PC-3 (cell line): ENCODE measurements around the gene NHLH1. TPM values are rescaled to one million over a fixed set of nuclear protein-coding genes. Genes with fewer than 3 reads are reported as not detected.

Source experiments
- ATAC-seq: fragments of 200-7000 bp; cut with Tn5 transposase; 2 replicates; pipeline ENCODE4 v1.9.1; 2020; ENCODE audit warnings: mild to moderate bottlenecking, moderate library complexity
- BruUV-seq: library from RNA; stranded (reverse); fragments of 400-500 nt; replicated peaks from 2 replicates; lab custom pipeline; 2021; lab: Mats Ljungman, UMichigan
- CTCF ChIA-PET: fragments of 300-600 bp; sonication (Branson Sonifier 250); formaldehyde crosslinking; loops from one replicate; lab custom pipeline; 2022; ENCODE audit warnings: antibody characterized with exemption; lab: Charles Lee
- POLR2A ChIA-PET: fragments of 300-600 bp; sonication (Branson Sonifier 250); formaldehyde crosslinking; loops from one replicate; lab custom pipeline; 2022; ENCODE audit warnings: antibody characterized with exemption; ENCODE audit not compliant: unreplicated experiment; lab: Charles Lee
- DNase-seq: peaks from one replicate; pipeline ENCODE4 v3.0.0-alpha.2; 2015
- H2AFZ ChIP-seq: fragments of 300-600 bp; sonication (generic); 2 replicates; pipeline ENCODE4 v1.6.0; 2016; ENCODE audit warnings: antibody characterized with exemption, low read length
- H3F3A ChIP-seq: fragments of 300-600 bp; sonication (generic); one replicate; pipeline ENCODE4 v1.6.0; 2017; ENCODE audit warnings: antibody characterized with exemption, low read length, control low read depth, mild to moderate bottlenecking; ENCODE audit not compliant: unreplicated experiment
- H3K27ac ChIP-seq: fragments of 300-600 bp; sonication (generic); 2 replicates; pipeline ENCODE4 v1.5.1; 2016; ENCODE audit warnings: mild to moderate bottlenecking, low read length
- H3K27me3 ChIP-seq: fragments of 300-600 bp; sonication (generic); 2 replicates; pipeline ENCODE4 v1.6.1; 2016; ENCODE audit warnings: low read length, mixed read lengths
- H3K36me3 ChIP-seq: fragments of 300-600 bp; sonication (generic); 2 replicates; pipeline ENCODE4 v1.6.1; 2016; ENCODE audit warnings: low read depth, mixed run types, low read length, mixed read lengths
- H3K4me1 ChIP-seq: fragments of 300-600 bp; sonication (generic); 2 replicates; pipeline ENCODE4 v1.5.1; 2016; ENCODE audit warnings: low read length; ENCODE audit not compliant: insufficient read depth
- H3K4me2 ChIP-seq: fragments of 300-600 bp; sonication (generic); 2 replicates; pipeline ENCODE4 v1.6.0; 2016; ENCODE audit warnings: low read length
- H3K4me3 ChIP-seq: fragments of 300-600 bp; sonication (generic); 2 replicates; pipeline ENCODE4 v1.5.1; 2016; ENCODE audit warnings: mild to moderate bottlenecking, low read length, mixed read lengths
- H3K79me2 ChIP-seq: fragments of 300-600 bp; sonication (generic); 2 replicates; pipeline ENCODE4 v1.6.1; 2017; ENCODE audit warnings: low read length, mixed read lengths
- H3K9ac ChIP-seq: fragments of 300-600 bp; sonication (generic); 2 replicates; pipeline ENCODE4 v1.6.0; 2016; ENCODE audit warnings: mild to moderate bottlenecking, low read length
- H3K9me2 ChIP-seq: fragments of 300-600 bp; sonication (generic); replicated peaks from 2 replicates; pipeline ENCODE4 v1.6.1; 2016; ENCODE audit warnings: mixed run types, low read length, mixed read lengths
- H3K9me3 ChIP-seq: fragments of 300-600 bp; sonication (generic); 2 replicates; pipeline ENCODE4 v1.6.1; 2016; ENCODE audit warnings: low read length, mixed read lengths
- H4K20me1 ChIP-seq: fragments of 300-600 bp; sonication (generic); 2 replicates; pipeline ENCODE4 v1.6.1; 2016; ENCODE audit warnings: low read length, mixed read lengths
- CTCF ChIP-seq: fragments of 300-600 bp; sonication (generic); conservative IDR thresholded peaks from 2 replicates; pipeline ENCODE4 v1.5.1; 2017; ENCODE audit warnings: antibody characterized with exemption, low read depth, mild to moderate bottlenecking, low read length
- EZH2 ChIP-seq: fragments of 300-600 bp; sonication (generic); IDR thresholded peaks from one replicate; pipeline ENCODE4 v1.6.1; 2017; ENCODE audit warnings: antibody characterized with exemption, mild to moderate bottlenecking, low read length; ENCODE audit not compliant: unreplicated experiment
- EZH2phosphoT487 ChIP-seq: fragments of 300-600 bp; sonication (generic); IDR thresholded peaks from 2 replicates; pipeline ENCODE4 v1.6.1; 2018; ENCODE audit warnings: mild to moderate bottlenecking, antibody characterized with exemption, low read length, borderline replicate concordance
- intact Hi-C: fragments of 100-400 bp; cut with micrococcal nuclease; formaldehyde crosslinking; loops from 2 replicates; pipeline ENCODE4 v1.9.0; 2023
- total RNA-seq: library from RNA; depleted of rRNA; stranded (reverse); fragments of >200 nt; gene quantifications from 2 replicates; pipeline ENCODE4 v1.2.3, GENCODE V29; 2014

The NHLH1 gene
- total RNA-seq, 1 experiment from 2014 or later: not detected

GRCh38 chr1:160398823-160399222, 32.0 kb downstream of the NHLH1 start:
- Histone ChIP-seq H3K9me2 (no peaks in the 10 kb centered on the region), H4K20me1 (no peaks in the 10 kb centered on the region), H3K27ac (no peak overlapping the region), H3K4me3 (no peak overlapping the region), H3K4me1 (no peaks in the 10 kb centered on the region), H3K27me3 (peaks cover 58% of the 10 kb centered on the region), H3K36me3 (no peaks in the 10 kb centered on the region), H3K9ac (no peak overlapping the region), H2AFZ (no peak overlapping the region), H3K4me2 (no peak overlapping the region), H3K79me2 (no peaks in the 10 kb centered on the region), H3K9me3 (no peaks in the 10 kb centered on the region), H3F3A (no peaks in the 10 kb centered on the region)
- no TSS peak for BruUV-seq
- DNase-seq (peak; percentile 34), ATAC-seq (no peak)
- intact Hi-C loops: no loop called here
- TF ChIP-seq EZH2 (no peak), CTCF (no peak)
- ChIA-PET CTCF (no interaction called here), POLR2A (no interaction called here)

GRCh38 chr1:160399544-160400222, 32.8 kb downstream of the NHLH1 start:
- Histone ChIP-seq H3K79me2 (no peaks in the 10 kb centered on the region), H3K9me2 (no peaks in the 10 kb centered on the region), H3F3A (no peaks in the 10 kb centered on the region), H3K9me3 (no peaks in the 10 kb centered on the region), H3K4me3 (no peak overlapping the region), H3K27me3 (peaks cover 62% of the 10 kb centered on the region), H2AFZ (no peak overlapping the region), H3K36me3 (no peaks in the 10 kb centered on the region), H3K4me2 (no peak overlapping the region), H3K9ac (no peak overlapping the region), H4K20me1 (no peaks in the 10 kb centered on the region), H3K4me1 (no peaks in the 10 kb centered on the region), H3K27ac (no peak overlapping the region)
- intact Hi-C loops: no loop called here
- ATAC-seq (no peak), DNase-seq (no peak)
- CTCF ChIA-PET: interaction anchor here (0.7 kb wide), 1 partner anchor 33 kb away, joined by 3 read pairs; no protein-coding TSS in a partner anchor
- TF ChIP-seq CTCF (no peak), EZH2 (no peak), EZH2phosphoT487 (no peak)
- BruUV-seq: no TSS peak
- POLR2A ChIA-PET: no interaction called here

- H4K20me1 ChIP-seq: no peaks in the 10 kb centered on the region
- BruUV-seq: no TSS peak
- no peak for ATAC-seq
These were observed 33.4 kb downstream of the NHLH1 start, which contains the start of gene VANGL2 for GRCh38 chr1:160400223-160400645. Gene VANGL2, plus strand, starts transcription at chr1:160400564. Its CDS starts 15,274 bp downstream, at chr1:160415838.

More at GRCh38 chr1:160400223-160400645, 33.4 kb downstream of the NHLH1 start, which contains the start of gene VANGL2:
- no peak within 1 kb of the TSS for H3K4me3 ChIP-seq
- DNase-seq: no peak
- ChIA-PET CTCF (no interaction called here), POLR2A (no interaction called here)
- H3F3A ChIP-seq: no peaks in the 10 kb centered on the region
- no peaks in the 10 kb centered on the region for H3K9me2 ChIP-seq
- H2AFZ ChIP-seq: no peak within 1 kb of the TSS
- no peak within 1 kb of the TSS for H3K4me2 ChIP-seq
- H3K27me3 ChIP-seq: peaks cover 57% of the 10 kb centered on the region
- no peaks in the 10 kb centered on the region for H3K9me3 ChIP-seq
- no peak within 1 kb of the TSS for H3K27ac ChIP-seq
- intact Hi-C loops: no loop called here
- TF ChIP-seq EZH2phosphoT487: no peak
- no peak for TF ChIP-seq EZH2
- TF ChIP-seq CTCF: no peak
- no peaks in the 10 kb centered on the region for H3K36me3 ChIP-seq
- H3K9ac ChIP-seq: no peak within 1 kb of the TSS
- no peaks in the 10 kb centered on the region for H3K79me2 ChIP-seq
- H3K4me1 ChIP-seq: no peaks in the 10 kb centered on the region
